SK-N-MC (cell line): ENCODE measurements around the gene CRACR2A.

Experiments
- DNase-seq: peaks from one replicate; pipeline ENCODE4 v3.0.0-alpha.2; 2011; ENCODE audit warnings: low read depth, low spot score
- H3K27ac ChIP-seq: fragments of 200-600 bp; sonication (generic); 2 replicates; pipeline ENCODE4 v1.5.1; 2016; ENCODE audit warnings: mixed run types
- H3K36me3 ChIP-seq: fragments of 200-600 bp; sonication (generic); 2 replicates; pipeline ENCODE4 v1.6.1; 2017; ENCODE audit warnings: antibody characterized with exemption, low read length, mixed read lengths; ENCODE audit not compliant: insufficient read depth
- H3K4me3 ChIP-seq: fragments of 200-600 bp; sonication (generic); 2 replicates; pipeline ENCODE4 v1.5.1; 2016
- H3K9ac ChIP-seq: fragments of 200-600 bp; sonication (generic); 2 replicates; pipeline ENCODE4 v1.8.0; 2017; ENCODE audit warnings: mixed run types, mixed read lengths; ENCODE audit not compliant: insufficient read length
- H3K9me3 ChIP-seq: fragments of 200-600 bp; sonication (generic); 2 replicates; pipeline ENCODE4 v1.6.1; 2017; ENCODE audit warnings: low read depth, mild to moderate bottlenecking, antibody characterized with exemption, low read length, moderate library complexity, mixed read lengths
- EZH2 ChIP-seq: fragments of 200-600 bp; sonication (generic); IDR thresholded peaks from one replicate; pipeline ENCODE4 v1.6.1; 2017; ENCODE audit warnings: antibody characterized with exemption
- FOXP2 ChIP-seq: optimal IDR thresholded peaks from 2 replicates; pipeline ENCODE3; 2011; ENCODE audit warnings: mild to moderate bottlenecking, moderate library complexity; ENCODE audit not compliant: insufficient read depth; ENCODE audit errors: extremely low read length, control extremely low read depth
- POLR2AphosphoS5 ChIP-seq: IDR thresholded peaks from 2 replicates; pipeline ENCODE4 v1.6.1; 2012; ENCODE audit warnings: mild to moderate bottlenecking, low read depth, low read length, borderline replicate concordance

The CRACR2A gene

DNA sequence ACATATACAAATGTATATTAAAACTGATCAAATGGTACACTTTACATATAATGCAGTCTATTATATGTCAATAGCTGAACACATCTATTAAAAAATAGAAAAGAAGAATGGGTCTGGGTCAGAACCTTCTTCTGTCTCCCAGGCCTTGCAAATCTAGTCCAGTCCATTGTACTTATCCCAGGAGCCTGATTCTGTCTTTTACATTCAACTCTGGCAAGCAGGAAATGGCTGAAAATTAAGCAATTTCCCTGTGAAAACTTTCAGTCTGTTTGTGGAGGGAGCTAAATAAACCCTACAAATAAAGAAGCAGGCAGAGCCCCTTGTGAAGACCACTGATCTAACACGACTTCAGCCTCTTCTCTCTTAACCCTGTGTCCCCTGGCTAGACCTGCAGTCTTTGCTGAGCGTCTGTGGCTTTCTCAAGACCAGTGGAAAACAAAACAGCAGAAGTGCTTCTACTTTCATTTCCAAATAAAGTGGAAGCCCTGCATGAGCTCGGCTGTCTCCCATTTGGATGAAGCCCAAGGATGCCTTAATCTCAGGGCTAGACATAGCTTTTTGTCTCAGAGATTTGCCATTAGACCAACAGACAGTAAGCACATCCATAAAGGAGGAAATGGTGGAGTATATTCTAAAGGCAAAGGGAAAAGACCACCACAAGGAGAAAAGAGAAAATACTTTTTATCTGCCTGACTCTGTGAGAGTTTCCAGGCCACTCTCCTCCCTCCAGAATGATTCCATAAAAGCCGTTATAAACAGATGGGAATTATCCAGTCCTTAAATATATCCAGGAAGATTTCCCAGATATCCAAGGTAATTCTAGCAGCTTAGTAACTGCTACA is 48.2 kb downstream of the CRACR2A start:
- DNase-seq = no peak
- no peaks in the 10 kb centered on the region for H3K36me3 ChIP-seq
- no peak for TF ChIP-seq POLR2AphosphoS5
- no peak for TF ChIP-seq FOXP2
- TF ChIP-seq EZH2 = no peak
- H3K4me3 ChIP-seq = no peak overlapping the region
- no peaks in the 10 kb centered on the region for H3K9me3 ChIP-seq
- no peak overlapping the region for H3K9ac ChIP-seq
- no peak overlapping the region for H3K27ac ChIP-seq

- Histone ChIP-seq H3K9ac (no peak overlapping the region), H3K36me3 (no peaks in the 10 kb centered on the region), H3K9me3 (no peaks in the 10 kb centered on the region), H3K4me3 (no peak overlapping the region), H3K27ac (no peak overlapping the region)
- DNase-seq = no peak
- TF ChIP-seq FOXP2 (no peak), EZH2 (no peak), POLR2AphosphoS5 (no peak)
Measured at GRCh38 chr12:3700861-3701260, 52.0 kb downstream of the CRACR2A start.

DNA sequence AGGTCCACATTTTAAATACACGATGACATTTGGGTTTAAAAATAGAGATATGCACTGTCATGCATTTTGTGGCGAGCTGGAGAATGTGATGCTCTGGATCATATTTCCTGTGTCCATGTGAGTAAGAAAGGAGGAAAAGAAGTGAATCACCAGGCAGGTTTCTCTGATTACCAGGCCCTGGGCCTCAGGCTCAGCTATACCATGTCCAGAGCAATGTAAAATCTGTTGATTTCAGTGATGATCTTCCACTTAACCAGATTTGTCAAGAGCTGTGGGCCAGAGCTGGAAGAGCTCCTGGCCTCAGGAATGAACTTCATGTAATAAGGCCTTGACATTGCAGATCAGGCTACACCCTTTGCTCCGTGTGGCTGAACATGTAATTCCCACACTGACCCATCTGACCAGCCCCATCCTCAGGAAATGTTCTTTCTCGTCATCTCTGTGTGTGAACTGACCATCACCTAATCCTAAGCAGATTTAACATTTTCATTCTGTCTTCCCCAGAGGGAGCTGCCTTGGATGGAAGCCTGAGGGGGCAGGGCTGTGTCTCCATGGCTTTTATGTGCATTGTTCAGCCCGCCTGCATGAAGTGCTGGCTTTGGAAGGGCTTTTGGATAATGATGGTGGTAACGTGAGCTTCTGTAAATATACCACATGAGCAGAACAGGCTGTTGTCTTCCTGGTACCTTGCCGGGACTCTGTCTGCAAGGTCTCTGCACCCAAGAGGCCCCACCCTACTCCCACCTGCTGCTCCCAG is 54.5 kb downstream of the CRACR2A start:
- H3K36me3 ChIP-seq = no peaks in the 10 kb centered on the region
- DNase-seq = no peak
- no peak overlapping the region for H3K9ac ChIP-seq
- no peaks in the 10 kb centered on the region for H3K9me3 ChIP-seq
- no peak for TF ChIP-seq FOXP2
- no peak for TF ChIP-seq EZH2
- no peak for TF ChIP-seq POLR2AphosphoS5
- H3K27ac ChIP-seq = no peak overlapping the region
- no peak overlapping the region for H3K4me3 ChIP-seq

DNA sequence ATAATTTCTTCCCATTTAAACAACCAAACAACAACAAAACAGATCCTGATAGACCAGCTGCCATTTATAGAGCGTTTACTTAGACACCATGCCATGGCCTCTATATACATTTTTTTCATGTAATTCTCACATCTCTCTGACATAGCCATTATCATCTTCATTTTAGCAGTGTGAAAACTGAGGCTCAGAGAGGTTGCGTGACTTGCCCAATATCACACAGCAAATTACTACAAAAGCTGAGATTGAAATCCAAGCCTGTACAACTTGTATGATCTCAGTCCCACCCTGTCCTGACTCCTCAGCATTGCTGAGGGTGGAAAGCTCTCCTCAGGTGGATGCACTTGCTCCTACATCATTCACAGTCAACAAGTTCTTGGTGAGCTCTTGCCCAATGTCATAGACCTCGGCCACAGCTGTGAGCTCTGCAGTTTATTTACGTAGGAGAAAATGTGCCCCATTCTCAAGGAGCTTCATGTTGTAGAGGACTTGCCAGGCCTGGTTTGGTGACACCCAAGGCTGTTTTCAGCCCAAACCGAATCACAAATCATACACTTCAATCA is 55.5 kb downstream of the CRACR2A start:
- no peak overlapping the region for H3K4me3 ChIP-seq
- H3K36me3 ChIP-seq = no peaks in the 10 kb centered on the region
- H3K9ac ChIP-seq = no peak overlapping the region
- H3K9me3 ChIP-seq = no peaks in the 10 kb centered on the region
- DNase-seq = no peak
- no peak overlapping the region for H3K27ac ChIP-seq
- no peak for TF ChIP-seq POLR2AphosphoS5
- TF ChIP-seq EZH2 = no peak
- TF ChIP-seq FOXP2 = no peak

DNA sequence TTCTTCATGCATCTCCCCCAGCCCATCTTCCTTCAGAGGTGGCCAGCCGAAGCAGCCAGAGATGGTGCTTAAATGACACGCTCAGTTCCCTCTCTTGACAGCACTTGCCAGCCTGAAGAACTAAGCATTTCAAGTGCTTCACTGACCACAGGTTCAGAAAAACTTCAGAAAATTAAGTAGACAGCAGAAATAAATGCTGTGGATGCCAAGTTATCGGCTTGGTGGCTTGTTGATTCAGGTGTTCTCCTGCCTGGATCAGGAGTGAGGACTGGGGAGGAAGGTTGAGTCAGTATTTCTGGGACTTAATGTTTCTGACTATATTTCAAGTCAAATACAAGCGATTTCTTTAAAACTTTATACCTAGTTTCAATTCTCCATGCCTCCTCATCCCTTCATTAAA is 58.2 kb downstream of the CRACR2A start:
- TF ChIP-seq POLR2AphosphoS5 = no peak
- DNase-seq = no peak
- no peak overlapping the region for H3K4me3 ChIP-seq
- no peak overlapping the region for H3K27ac ChIP-seq
- no peaks in the 10 kb centered on the region for H3K36me3 ChIP-seq
- H3K9ac ChIP-seq = no peak overlapping the region
- H3K9me3 ChIP-seq = no peaks in the 10 kb centered on the region

- Histone ChIP-seq H3K9me3 (no peaks in the 10 kb centered on the region), H3K9ac (no peak overlapping the region), H3K36me3 (no peaks in the 10 kb centered on the region), H3K4me3 (no peak overlapping the region), H3K27ac (no peak overlapping the region)
- no peak for TF ChIP-seq EZH2
- TF ChIP-seq POLR2AphosphoS5 = no peak
- DNase-seq = no peak
Measured at GRCh38 chr12:3692616-3693365, 60.1 kb downstream of the CRACR2A start.

- H3K9ac ChIP-seq = no peak overlapping the region
Measured at GRCh38 chr12:3686463-3686862, 66.4 kb downstream of the CRACR2A start.

DNA sequence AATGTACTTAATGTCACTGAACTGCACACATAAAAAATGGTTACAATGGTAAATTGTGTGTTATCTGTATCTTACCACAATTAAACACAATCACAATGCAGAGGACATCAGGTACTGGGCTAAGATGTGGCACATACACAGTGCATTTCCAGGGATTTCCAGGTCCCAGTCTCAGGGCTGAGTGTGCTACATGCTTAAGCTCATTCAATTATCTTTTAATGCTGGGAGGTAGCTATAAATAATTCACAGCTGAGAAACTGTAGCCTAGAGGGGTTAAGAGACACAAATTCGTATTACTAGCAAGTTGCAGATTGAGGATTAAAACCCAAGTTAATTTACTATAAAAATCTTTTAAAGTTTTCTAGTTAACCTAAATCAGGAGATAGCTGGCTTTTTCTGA is 67.1 kb downstream of the CRACR2A start:
- H3K36me3 ChIP-seq = no peaks in the 10 kb centered on the region
- no peak overlapping the region for H3K9ac ChIP-seq
- no peak for DNase-seq
- H3K27ac ChIP-seq = no peak overlapping the region
- no peak overlapping the region for H3K4me3 ChIP-seq
- no peaks in the 10 kb centered on the region for H3K9me3 ChIP-seq
- TF ChIP-seq FOXP2 = no peak
- no peak for TF ChIP-seq POLR2AphosphoS5
- no peak for TF ChIP-seq EZH2

More at GRCh38 chr12:3686463-3686862, 66.4 kb downstream of the CRACR2A start:
- Histone ChIP-seq H3K9me3 (no peaks in the 10 kb centered on the region), H3K36me3 (no peaks in the 10 kb centered on the region), H3K4me3 (no peak overlapping the region), H3K27ac (no peak overlapping the region)
- DNase-seq = no peak
- TF ChIP-seq FOXP2 (no peak), POLR2AphosphoS5 (no peak), EZH2 (no peak)
